OCI-LY1 (cell line): ENCODE data around the gene RCBTB1.

Source experiments
- EZH2 ChIP-seq: fragments of 200-600 bp; sonication (generic), shearing (Covaris generic); IDR thresholded peaks from 2 replicates; pipeline ENCODE4 v1.8.0; 2017; ENCODE audit warnings: borderline replicate concordance, mixed run types, mild to moderate bottlenecking, antibody characterized with exemption, low read length, moderate library complexity, mixed read lengths
- TF ChIP-seq, protein P1 (sequence below): fragments of 200-600 bp; sonication (generic), shearing (Covaris generic); IDR thresholded peaks from 2 replicates; pipeline ENCODE4 v1.5.1; 2017; ENCODE audit warnings: mild to moderate bottlenecking, antibody characterized with exemption, low read length, moderate library complexity, mixed read lengths

GRCh38 chr13:49584771-49585182 lies 581 bp downstream of the RCBTB1 start:
- TF ChIP-seq, protein P1, sequence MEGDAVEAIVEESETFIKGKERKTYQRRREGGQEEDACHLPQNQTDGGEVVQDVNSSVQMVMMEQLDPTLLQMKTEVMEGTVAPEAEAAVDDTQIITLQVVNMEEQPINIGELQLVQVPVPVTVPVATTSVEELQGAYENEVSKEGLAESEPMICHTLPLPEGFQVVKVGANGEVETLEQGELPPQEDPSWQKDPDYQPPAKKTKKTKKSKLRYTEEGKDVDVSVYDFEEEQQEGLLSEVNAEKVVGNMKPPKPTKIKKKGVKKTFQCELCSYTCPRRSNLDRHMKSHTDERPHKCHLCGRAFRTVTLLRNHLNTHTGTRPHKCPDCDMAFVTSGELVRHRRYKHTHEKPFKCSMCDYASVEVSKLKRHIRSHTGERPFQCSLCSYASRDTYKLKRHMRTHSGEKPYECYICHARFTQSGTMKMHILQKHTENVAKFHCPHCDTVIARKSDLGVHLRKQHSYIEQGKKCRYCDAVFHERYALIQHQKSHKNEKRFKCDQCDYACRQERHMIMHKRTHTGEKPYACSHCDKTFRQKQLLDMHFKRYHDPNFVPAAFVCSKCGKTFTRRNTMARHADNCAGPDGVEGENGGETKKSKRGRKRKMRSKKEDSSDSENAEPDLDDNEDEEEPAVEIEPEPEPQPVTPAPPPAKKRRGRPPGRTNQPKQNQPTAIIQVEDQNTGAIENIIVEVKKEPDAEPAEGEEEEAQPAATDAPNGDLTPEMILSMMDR = no peak
- TF ChIP-seq EZH2 = no peak
